Glomerular endothelial cell (primary cell): ENCODE measurements around the gene FAIM2. TPM values are rescaled to one million over a fixed set of nuclear protein-coding genes. Genes with fewer than 3 reads are reported as not detected.
"Not testable (repeated sequence)": the region's sequence is repeated elsewhere in the genome, so short reads cannot be mapped to it uniquely, and the experiment has no call there.

Experiments used
- DNase-seq: peaks from one replicate; pipeline ENCODE4 v3.0.0-alpha.2; 2011; ENCODE audit warnings: low read depth, low spot score; ENCODE audit errors: extremely low read depth
- total RNA-seq: library from RNA; depleted of rRNA; stranded (reverse); fragments of >200 nt; gene quantifications from 2 replicates; pipeline ENCODE4 v1.2.3, GENCODE V29; 2015

The FAIM2 gene
- total RNA-seq, 1 donor from 2014 or later = not detected

DNA sequence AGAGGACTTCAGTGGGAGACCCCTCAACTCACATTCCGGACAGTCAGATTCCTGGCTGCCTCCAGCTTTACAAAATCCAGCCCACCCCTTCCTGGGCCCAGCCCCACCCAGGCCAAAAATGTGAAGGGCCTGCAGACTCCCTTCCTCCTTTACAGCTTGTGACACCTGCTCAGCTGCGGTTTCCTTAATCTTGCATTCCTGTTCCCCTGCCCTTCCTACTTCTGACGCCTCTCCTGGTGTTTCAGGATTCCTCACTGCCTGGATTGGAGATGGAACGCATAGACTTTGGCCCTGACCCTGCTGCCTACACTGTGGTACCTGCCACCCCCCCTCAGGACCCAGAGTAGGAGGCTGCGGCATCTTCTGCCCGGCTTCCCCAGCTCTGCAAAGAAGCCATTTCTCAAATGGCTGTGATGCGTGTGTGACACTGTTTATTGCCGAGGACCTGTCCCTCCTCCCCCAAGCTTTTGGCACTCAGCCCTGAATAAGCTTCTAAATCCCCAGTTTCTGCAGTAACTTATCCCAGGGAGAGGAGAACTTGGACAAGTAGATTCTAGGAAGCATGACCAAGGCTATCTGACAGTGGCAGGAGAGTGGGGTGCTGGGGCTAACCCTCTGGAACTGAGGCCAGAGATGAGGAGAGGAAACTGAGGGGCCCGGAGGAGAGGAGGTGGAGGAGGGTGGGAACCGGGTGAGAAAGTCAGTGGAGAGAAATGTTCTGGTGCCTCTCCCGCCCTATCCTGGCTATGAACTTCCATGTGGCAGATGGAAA is 35.9 kb downstream of the FAIM2 start:
- DNase-seq = no peak

GRCh38 chr12:49866859-49867569 is 36.7 kb downstream of the FAIM2 start:
- no peak for DNase-seq

DNA sequence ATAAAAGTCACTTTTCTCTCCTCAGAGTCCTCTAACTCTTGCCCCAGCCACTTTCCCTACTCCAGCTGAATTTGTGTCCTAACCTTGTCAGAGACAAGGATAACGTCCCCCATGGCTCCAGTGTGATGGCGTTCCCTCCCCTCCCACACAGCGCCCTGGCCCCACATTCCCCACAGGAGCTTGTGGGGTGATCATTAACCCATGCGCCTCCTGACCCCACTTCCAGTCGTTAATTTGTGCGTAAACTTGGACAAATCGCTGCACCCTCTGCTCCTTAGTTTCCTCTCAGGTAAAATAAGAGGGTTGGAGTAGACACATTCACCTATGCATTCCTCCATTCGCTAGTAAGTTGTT is 37.9 kb downstream of the FAIM2 start:
- no peak for DNase-seq

GRCh38 chr12:49865109-49865781 is 38.5 kb downstream of the FAIM2 start:
- no peak for DNase-seq

GRCh38 chr12:49864798-49865090 is 39.0 kb downstream of the FAIM2 start:
- DNase-seq = no peak

DNA sequence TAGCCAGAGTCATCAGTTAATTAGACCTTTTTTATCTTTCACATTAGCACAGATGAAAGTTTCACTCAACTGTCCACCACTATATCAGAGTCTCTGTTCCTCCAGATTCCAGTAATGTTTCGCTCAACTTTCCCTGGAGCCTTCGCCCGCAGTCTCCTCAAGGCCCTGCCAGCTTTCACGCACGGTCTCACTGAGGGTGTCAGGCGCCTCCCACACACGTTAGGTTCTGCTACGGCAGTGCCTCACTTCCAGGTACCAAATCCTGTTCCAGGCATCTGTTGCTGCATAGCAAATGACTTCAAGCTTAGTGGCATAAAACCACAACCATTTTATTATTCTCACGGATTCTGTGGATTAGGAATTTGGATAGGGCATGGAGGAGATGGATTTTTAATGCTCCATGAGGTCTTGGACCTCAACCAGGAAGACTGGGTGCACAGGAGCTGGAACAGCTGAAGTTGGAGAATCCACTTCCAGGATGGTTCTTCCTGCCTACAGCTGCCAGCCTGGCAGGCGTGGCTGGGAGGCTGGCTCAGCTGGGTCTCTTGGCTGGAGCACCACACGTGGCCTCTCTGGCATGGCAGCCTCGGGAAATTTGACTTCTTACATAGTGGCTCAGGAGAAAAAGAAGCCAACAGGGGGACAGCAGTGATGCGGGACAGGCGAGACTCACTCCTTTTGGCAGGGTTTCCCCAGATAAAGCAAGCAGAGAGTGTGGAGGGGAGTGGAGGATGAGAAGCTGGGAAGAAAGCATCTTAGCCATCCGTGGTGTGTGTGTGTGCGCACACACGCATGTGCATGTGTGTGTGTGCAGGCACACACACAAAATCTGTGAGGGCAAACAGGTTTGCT is 39.5 kb downstream of the FAIM2 start:
- no peak for DNase-seq

GRCh38 chr12:49860921-49861320 is 42.8 kb downstream of the FAIM2 start:
- not testable (repeated sequence) for DNase-seq

DNA sequence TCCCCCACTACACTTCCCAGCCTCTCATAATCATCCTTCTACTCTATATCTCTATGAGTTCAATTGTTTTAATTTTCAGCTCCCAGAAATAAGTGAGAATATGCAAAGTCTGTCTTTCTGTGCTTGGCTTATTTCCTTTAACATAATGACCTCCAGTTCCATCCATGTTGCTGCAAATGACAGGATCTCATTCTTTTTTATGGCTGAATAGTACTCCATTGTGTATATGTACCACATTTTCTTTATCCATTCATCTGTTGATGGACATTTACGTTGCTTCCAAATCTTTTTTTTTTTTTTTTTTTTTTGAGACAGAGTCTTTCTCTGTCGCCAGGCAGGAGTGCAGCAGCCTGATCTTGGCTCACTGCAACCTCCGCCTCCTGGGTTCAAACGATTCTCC is 47.8 kb downstream of the FAIM2 start:
- DNase-seq = not testable (repeated sequence)

- no peak for DNase-seq
Observed at GRCh38 chr12:49854976-49855375, 48.7 kb downstream of the FAIM2 start.

DNA sequence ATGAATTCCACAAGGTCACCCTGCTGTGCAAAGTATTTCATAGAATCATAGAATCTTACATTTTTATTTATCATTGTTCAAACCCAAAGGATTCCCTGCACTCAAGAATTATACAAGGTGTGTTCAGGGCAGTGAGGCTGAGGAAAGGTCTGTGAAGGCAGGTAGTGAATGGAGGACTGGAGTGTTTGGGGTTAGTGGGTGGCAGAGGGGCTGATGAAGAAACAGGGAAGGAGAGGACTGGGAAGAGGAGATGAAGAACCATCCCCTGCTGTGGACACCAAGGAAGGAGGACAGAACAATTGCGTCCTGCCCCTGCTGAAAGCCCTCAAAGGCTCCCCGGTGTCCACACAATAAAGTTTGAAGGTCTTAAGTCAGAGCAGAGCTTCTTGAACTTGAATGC is 50.0 kb downstream of the FAIM2 start:
- no peak for DNase-seq

- no peak for DNase-seq
Observed at GRCh38 chr12:49847161-49847560, 56.5 kb downstream of the FAIM2 start.

- DNase-seq = no peak
Observed at GRCh38 chr12:49846032-49846431, 57.7 kb downstream of the FAIM2 start.

DNA sequence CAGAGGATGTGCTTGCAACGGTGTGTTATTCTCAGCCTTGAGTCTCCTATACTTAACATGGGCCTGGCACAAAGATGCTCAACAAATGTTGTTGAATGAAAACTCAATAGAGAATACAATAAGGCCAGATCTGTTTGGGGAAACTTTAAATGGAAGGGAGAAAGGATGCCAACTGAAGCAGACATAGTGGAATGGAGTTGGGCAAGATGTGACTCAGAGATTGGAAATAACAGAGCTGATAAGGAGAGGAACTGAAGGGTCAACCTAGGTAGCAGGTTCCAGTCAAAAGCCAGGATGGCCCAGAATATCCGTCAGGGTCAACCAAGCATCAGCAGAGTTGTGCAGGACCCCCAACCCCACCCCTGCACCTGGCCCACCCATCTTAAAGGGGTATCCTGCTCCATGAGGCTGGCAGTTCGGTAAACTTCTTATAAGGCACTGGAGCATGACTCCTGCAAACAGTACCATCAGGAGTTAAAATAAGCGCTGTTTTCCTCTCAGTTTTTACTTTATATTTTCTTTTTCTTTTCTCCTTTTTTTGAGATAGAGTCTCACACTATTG is 59.7 kb downstream of the FAIM2 start:
- no peak for DNase-seq

DNA sequence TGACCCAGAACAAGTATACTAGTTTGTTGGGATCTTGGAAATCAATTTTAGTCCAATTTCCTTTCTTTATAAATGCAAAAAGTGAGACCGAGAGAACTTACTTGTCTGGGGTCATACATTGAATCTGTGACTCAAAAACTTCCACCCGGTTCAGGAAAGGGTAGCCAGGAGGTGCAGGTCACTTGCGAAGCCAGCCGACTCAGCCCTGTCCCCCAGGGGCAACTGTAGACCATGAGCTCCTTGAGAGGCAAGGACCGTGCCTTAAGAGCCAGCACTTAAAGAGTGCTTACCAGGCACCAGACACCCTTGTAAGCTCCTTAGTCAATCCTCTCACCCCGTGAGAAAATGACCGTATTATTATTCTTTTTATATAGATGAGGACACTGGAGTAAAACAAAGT is 60.3 kb downstream of the FAIM2 start:
- DNase-seq = no peak

DNA sequence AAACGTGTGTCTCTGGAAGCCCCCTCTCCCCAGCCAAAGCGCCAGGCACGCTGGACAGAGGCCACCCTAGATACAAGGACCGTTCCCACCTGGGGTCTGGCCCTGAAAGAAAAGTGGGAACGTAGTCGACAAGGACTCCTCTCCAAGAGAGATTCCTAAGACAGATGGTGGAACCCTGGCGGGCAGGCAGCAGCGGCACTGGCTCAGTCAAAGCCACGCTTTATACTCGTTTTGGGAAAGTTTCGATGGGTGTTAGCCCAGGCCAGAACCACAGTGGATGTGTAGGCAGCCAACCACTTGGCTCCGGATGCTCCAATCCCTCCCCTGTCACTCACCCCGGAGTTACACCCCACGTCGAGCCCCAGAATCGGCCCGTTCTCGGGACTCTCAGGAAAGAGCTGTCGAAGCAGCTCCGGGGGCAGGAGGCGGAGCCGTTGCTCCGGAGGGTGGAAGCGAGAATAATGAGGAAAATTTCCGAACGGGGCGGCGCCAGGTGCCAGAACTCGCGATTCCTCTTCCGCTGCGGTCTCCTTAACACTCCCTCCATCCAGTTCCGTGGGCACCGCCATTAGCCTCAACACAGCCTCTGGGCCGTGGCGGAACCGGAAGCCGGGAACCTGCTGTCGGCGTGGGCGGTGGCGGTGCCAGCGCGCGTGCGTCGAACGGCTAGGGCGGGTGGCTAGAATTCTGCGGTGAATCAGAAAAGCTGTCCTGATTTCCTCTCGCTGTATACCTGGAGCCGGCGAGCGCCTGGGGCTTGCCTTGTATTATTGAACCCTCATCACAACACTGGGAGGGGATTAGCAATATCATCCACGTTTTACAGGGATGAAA is 61.0 kb downstream of the FAIM2 start, which contains the start of gene BCDIN3D:
Gene BCDIN3D, minus strand, starts transcription at position 588 of the 834 bp plus-strand sequence. Its CDS starts 19 bp downstream, at position 569.
- no peak for DNase-seq

DNA sequence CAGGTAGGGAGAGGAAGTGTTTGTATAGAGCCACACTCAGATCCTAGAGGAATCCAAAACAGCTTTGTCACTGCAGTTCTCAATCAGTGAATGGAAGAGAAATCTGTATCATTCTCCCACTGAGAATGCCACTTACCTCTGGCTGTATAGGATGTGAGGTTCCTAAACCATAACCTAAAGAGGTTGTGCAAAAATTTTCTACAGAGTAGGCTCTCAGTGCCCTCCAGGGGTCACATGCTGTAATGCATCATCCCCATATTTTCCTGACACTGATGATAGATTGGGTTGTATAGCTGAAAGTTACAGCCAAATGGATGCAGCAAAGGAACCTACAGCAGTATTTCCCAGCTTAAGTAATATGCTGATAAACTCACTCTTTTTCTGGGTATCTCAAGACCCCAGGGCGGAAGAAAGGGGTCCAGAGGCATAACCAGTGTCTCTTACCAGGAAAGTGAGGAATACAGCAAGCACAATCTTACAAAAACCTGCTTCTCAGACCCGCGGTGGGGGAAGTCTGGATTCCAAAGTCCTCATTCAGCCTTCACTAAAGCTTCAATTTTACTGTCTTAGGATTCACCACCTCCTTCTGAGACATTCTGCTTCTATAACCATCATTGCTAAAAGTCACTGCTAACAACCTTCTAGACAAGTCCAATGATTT is 64.6 kb downstream of the FAIM2 start:
- DNase-seq = no peak

DNA sequence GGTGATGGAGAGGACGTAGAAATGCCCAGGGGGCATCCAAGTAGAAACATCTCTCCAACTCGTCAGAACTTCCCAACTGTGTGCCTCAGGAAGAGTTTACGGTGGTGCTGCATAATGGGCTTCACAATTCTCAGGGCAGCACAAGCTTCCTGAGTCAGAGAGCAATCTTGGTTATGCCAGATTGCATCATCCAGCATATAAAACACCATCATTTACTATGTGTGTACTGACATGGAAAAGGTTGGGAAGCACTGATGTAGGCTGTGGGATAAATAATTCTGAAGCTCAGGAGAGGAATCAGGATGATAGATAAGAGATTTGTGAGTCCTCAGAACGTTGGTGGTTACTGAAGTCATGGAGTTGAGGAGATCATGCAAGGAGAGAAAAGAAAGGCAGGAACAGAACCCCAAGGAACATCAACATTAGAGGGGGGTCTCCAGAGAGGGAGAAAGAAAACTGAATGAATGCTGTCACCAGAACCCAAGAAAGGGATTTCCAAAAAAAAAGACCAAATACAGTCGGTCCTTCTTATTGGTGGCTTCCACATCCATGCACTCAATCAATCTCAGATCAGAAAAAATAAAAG is 70.8 kb downstream of the FAIM2 start:
- DNase-seq = no peak

DNA sequence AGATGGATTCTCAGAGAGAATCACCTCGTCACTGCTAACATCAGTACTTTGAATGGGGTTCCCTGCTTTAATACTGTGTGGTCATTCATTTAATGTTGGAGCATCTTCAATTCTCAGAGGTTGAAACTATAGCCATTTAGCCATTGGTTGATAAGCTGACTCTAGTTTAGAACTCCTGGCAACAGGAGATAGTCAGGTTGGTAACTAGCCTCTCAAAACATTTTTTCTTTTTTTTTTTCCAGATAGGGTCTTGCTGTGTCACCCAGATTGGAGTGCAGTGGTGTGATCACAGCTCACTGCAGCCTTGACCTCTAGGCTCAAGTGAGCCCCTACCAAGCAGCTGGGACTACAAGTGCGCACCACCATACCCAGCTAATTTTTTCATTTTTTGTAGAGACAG is 72.0 kb downstream of the FAIM2 start:
- no peak for DNase-seq
